NCI-H1105 (cell line): ENCODE data around the gene TXNIP.

Experiments
- DNase-seq: peaks from one replicate; lab custom pipeline; 2025; lab: John Stamatoyannopoulos, UW

The TXNIP gene

GRCh38 chr1:145962157-145963102 lies 33.9 kb downstream of the TXNIP start:
- DNase-seq, result no peak

GRCh38 chr1:145961425-145962156 lies 34.8 kb downstream of the TXNIP start:
- no peak for DNase-seq

- no peak for DNase-seq
These were observed 35.3 kb downstream of the TXNIP start for GRCh38 chr1:145961109-145961424.

- peak; percentile 59 for DNase-seq
These were observed 35.8 kb downstream of the TXNIP start for GRCh38 chr1:145960468-145961108.

GRCh38 chr1:145959957-145960467 lies 36.4 kb downstream of the TXNIP start:
- DNase-seq, result no peak

GRCh38 chr1:145959333-145959732 lies 37.0 kb downstream of the TXNIP start:
- DNase-seq, result no peak

GRCh38 chr1:145958734-145959133 lies 37.6 kb downstream of the TXNIP start:
- no peak for DNase-seq

- peak; percentile 96 for DNase-seq
These were observed 38.7 kb downstream of the TXNIP start, which contains the start of gene LIX1L for GRCh38 chr1:145957443-145958319. LIX1L (minus strand) TSS chr1:145958017; CDS start chr1:145957927, 90 bp downstream.

GRCh38 chr1:145956781-145957442 lies 39.5 kb downstream of the TXNIP start:
- DNase-seq, result no peak

- DNase-seq, result no peak
These were observed 40.0 kb downstream of the TXNIP start for GRCh38 chr1:145956361-145956760.

- DNase-seq, result no peak
These were observed 40.9 kb downstream of the TXNIP start for GRCh38 chr1:145955436-145955835.

- DNase-seq, result no peak
These were observed 42.5 kb downstream of the TXNIP start for GRCh38 chr1:145953861-145954260.

GRCh38 chr1:145952903-145953302 lies 43.5 kb downstream of the TXNIP start:
- no peak for DNase-seq

GRCh38 chr1:145951526-145951925 lies 44.9 kb downstream of the TXNIP start:
- DNase-seq, result no peak

GRCh38 chr1:145949219-145949618 lies 47.2 kb downstream of the TXNIP start:
- no peak for DNase-seq

- DNase-seq, result no peak
These were observed 48.8 kb downstream of the TXNIP start for GRCh38 chr1:145947551-145947950.

GRCh38 chr1:145946477-145946986 lies 49.8 kb downstream of the TXNIP start:
- no peak for DNase-seq

- no peak for DNase-seq
These were observed 51.8 kb downstream of the TXNIP start for GRCh38 chr1:145944532-145944931.

GRCh38 chr1:145942871-145943270 lies 53.5 kb downstream of the TXNIP start:
- DNase-seq, result no peak
